Fibroblast of the aortic adventitia (primary cell): ENCODE measurements around the gene SNX6. TPM values are rescaled to one million over a fixed set of nuclear protein-coding genes. Genes with fewer than 3 reads are reported as not detected.

Source experiments
- DNase-seq: peaks from one replicate; pipeline ENCODE4 v3.0.0-alpha.2; 2010; ENCODE audit warnings: low read depth
- H3K4me3 ChIP-seq: 2 replicates; pipeline ENCODE4 v1.5.1; 2011; ENCODE audit warnings: low read depth, mild to moderate bottlenecking, control low read depth, low read length, moderate library complexity
- CTCF ChIP-seq: IDR thresholded peaks from 2 replicates; pipeline ENCODE4 v1.5.1; 2011; ENCODE audit warnings: mild to moderate bottlenecking, low read length, control low read depth, inconsistent platforms; ENCODE audit not compliant: insufficient read depth
- total RNA-seq: library from RNA; depleted of rRNA; stranded (reverse); fragments of >200 nt; gene quantifications from 2 replicates; pipeline ENCODE4 v1.2.3, GENCODE V29; 2012; ENCODE audit warnings: low replicate concordance

SNX6 gene
- total RNA-seq, 1 donor, result 258 TPM

GRCh38 chr14:34596891-34597290 is 33.1 kb downstream of the SNX6 start:
- no peak for TF ChIP-seq CTCF
- no peak overlapping the region for H3K4me3 ChIP-seq
- DNase-seq, result no peak

GRCh38 chr14:34593740-34594375 is 36.1 kb downstream of the SNX6 start:
- TF ChIP-seq CTCF, result no peak
- H3K4me3 ChIP-seq, result no peak overlapping the region
- peak; percentile 57 for DNase-seq

GRCh38 chr14:34592623-34593022 is 37.3 kb downstream of the SNX6 start:
- TF ChIP-seq CTCF, result no peak
- no peak for DNase-seq
- no peak overlapping the region for H3K4me3 ChIP-seq

DNA sequence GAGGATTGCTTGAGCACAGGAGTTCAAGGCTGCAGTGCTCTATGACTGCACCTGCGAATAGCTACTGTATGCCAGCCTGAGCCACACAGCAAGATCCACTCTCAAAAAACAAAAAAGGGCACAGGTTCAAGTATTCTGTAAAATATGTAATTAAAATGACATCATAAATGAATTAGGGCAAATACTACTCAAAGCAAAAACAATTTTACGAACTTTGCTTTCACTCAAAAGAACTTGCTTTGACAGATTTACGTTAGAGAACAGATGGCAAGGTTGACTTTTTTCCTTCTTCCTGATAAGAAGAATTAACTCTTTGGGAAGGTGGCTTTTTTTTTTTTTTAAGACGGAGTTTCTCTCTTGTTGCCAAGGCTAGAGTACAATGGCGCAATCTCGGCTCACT is 46.4 kb downstream of the SNX6 start:
- DNase-seq, result no peak
- TF ChIP-seq CTCF, result no peak
- H3K4me3 ChIP-seq, result no peak overlapping the region

GRCh38 chr14:34582117-34582680 is 47.7 kb downstream of the SNX6 start:
- DNase-seq, result no peak
- no peak overlapping the region for H3K4me3 ChIP-seq
- no peak for TF ChIP-seq CTCF

- no peak overlapping the region for H3K4me3 ChIP-seq
- DNase-seq, result no peak
- TF ChIP-seq CTCF, result no peak
These were observed 49.6 kb downstream of the SNX6 start for GRCh38 chr14:34580381-34580780.

GRCh38 chr14:34571771-34572170 is 58.2 kb downstream of the SNX6 start:
- no peak for TF ChIP-seq CTCF
- H3K4me3 ChIP-seq, result no peak overlapping the region
- DNase-seq, result no peak
